Neural crest cell (in vitro differentiated cells): ENCODE measurements around the gene SPECC1. TPM values are rescaled to one million over a fixed set of nuclear protein-coding genes. Genes with fewer than 3 reads are reported as not detected.

ENCODE experiments used
- DNase-seq: peaks from one replicate; pipeline ENCODE4 v3.0.0; 2021; ENCODE audit warnings: low read depth, mixed read lengths, low spot score
- H3K27ac Mint-ChIP-seq: one replicate; pipeline ENCODE4 v1.8.0; 2021; ENCODE audit warnings: mild to moderate bottlenecking, mixed read lengths; ENCODE audit not compliant: unreplicated experiment
- H3K27me3 Mint-ChIP-seq: 2 replicates; pipeline ENCODE4 v1.8.0; 2021; ENCODE audit warnings: low read depth, mild to moderate bottlenecking, mixed read lengths
- H3K36me3 Mint-ChIP-seq: 2 replicates; pipeline ENCODE4 v1.8.0; 2021; ENCODE audit warnings: low read depth, mild to moderate bottlenecking, mixed read lengths
- H3K4me1 Mint-ChIP-seq: 2 replicates; pipeline ENCODE4 v1.8.0; 2021; ENCODE audit warnings: mixed read lengths
- H3K4me3 Mint-ChIP-seq: one replicate; pipeline ENCODE4 v1.8.0; 2021; ENCODE audit warnings: mild to moderate bottlenecking, mixed read lengths
- H3K9me3 Mint-ChIP-seq: 2 replicates; pipeline ENCODE4 v1.8.0; 2021; ENCODE audit warnings: mixed read lengths
- total RNA-seq: library from RNA; stranded (reverse); gene quantifications from 2 replicates; pipeline ENCODE4 v1.2.1, GENCODE V29; 2021
- TF ChIP-seq, protein P1 (sequence below): fragments of 200-600 bp; sonication (generic); conservative IDR thresholded peaks from 2 replicates; pipeline ENCODE4 v1.5.0; 2021; ENCODE audit warnings: antibody characterized with exemption, mild to moderate bottlenecking

The SPECC1 gene
- total RNA-seq, 1 donor from 2014 or later: 71.0 TPM

DNA sequence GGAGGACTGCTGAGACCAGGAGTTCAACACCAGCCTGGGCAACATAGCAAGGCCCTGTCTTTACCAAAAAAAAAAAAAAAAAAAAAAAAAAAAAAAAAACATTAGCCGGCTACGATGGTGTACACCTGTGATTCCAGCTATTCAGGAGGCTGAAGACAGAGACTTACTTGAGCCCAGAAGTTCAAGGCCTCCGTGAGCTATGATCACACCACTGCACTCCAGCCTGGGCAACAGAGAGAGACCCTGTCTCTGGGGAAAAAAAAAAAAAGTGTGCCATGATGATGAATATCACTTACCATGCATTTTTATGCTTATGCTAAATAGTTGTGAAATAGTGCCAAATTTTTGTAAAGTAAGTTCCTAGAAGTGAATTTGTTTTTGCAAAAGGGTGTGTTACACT lies 261.2 kb downstream of the SPECC1 start:
- Mint-ChIP-seq H3K36me3 (peaks cover 7% of the 10 kb centered on the region), H3K27ac (no peak overlapping the region), H3K9me3 (no peaks in the 10 kb centered on the region), H3K27me3 (no peaks in the 10 kb centered on the region), H3K4me1 (peaks cover 28% of the 10 kb centered on the region), H3K4me3 (no peak overlapping the region)
- no peak for DNase-seq
- TF ChIP-seq, protein P1, sequence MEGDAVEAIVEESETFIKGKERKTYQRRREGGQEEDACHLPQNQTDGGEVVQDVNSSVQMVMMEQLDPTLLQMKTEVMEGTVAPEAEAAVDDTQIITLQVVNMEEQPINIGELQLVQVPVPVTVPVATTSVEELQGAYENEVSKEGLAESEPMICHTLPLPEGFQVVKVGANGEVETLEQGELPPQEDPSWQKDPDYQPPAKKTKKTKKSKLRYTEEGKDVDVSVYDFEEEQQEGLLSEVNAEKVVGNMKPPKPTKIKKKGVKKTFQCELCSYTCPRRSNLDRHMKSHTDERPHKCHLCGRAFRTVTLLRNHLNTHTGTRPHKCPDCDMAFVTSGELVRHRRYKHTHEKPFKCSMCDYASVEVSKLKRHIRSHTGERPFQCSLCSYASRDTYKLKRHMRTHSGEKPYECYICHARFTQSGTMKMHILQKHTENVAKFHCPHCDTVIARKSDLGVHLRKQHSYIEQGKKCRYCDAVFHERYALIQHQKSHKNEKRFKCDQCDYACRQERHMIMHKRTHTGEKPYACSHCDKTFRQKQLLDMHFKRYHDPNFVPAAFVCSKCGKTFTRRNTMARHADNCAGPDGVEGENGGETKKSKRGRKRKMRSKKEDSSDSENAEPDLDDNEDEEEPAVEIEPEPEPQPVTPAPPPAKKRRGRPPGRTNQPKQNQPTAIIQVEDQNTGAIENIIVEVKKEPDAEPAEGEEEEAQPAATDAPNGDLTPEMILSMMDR: no peak

DNA sequence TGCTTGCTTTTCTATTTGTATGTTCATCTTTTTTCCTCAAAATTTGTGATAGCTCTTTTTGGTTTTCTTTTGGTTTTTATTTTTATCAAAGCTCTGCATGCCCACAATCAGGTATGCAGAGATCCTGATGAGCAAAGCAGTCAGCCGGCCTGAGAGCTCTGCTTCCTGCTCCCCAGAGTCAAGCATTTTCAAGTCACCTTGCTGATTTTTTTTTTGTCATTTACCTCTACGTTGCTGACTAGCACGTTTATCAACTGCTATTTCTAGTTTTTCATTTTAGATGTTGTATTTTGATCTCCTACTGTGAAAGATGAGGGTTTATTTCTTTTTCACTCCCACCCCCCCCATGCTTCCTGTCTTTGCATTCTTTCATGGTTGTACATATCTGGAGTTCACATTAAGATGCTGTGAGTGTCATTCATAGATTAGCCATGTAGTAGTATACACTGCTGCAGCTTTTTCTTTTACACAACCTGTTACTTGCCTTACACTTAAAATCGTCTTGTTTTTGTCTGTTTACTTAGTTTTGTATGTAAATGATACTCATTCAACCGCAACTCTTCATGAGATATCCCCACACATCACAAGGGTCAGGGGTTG lies 262.0 kb downstream of the SPECC1 start:
- no peak overlapping the region for H3K27ac Mint-ChIP-seq
- TF ChIP-seq, protein P1: no peak
- no peaks in the 10 kb centered on the region for H3K9me3 Mint-ChIP-seq
- DNase-seq: no peak
- peaks cover 7% of the 10 kb centered on the region for H3K36me3 Mint-ChIP-seq
- no peaks in the 10 kb centered on the region for H3K27me3 Mint-ChIP-seq
- peaks cover 28% of the 10 kb centered on the region for H3K4me1 Mint-ChIP-seq
- H3K4me3 Mint-ChIP-seq: no peak overlapping the region

DNA sequence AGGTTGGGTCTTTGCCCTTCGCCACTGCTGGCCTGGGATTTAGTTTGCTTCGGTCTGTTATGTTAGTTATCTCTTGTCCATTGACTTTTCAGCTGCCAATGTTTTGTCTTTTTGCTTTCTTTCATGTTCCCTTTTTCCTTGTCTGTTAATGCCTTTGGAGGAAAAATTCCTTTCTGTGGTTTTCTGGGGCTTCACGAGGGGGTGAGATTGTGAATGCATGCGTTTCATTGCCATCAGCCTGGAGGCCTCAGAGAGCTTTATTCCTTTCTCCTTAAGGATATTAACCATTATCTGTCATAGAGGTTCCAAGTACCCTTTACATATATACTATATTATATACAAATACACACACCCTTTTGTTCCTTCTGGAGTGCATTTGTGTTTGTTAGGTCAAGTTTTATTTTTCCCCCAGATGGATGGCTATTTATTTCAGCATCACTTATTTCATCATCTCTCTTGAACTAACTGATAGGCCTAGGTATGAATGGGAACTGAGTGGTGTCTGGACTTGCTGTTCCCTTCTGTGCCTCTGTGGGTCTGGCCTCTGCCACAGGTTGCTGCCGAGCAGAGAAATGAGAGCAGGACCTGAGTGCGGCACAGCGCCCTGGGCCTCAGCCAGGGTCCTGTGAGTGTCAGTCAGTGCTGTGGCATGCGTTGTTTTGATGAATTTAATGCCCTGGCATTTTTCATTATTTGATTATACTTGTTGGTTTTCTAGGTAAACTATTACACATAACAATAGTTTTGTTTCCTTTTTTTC lies 264.8 kb downstream of the SPECC1 start:
- Mint-ChIP-seq H3K4me3 (no peak overlapping the region), H3K9me3 (no peaks in the 10 kb centered on the region), H3K4me1 (peaks cover 28% of the 10 kb centered on the region), H3K27me3 (no peaks in the 10 kb centered on the region), H3K27ac (peak overlapping the region; percentile 82), H3K36me3 (peaks cover 4% of the 10 kb centered on the region)
- TF ChIP-seq, protein P1: no peak
- no peak for DNase-seq

DNA sequence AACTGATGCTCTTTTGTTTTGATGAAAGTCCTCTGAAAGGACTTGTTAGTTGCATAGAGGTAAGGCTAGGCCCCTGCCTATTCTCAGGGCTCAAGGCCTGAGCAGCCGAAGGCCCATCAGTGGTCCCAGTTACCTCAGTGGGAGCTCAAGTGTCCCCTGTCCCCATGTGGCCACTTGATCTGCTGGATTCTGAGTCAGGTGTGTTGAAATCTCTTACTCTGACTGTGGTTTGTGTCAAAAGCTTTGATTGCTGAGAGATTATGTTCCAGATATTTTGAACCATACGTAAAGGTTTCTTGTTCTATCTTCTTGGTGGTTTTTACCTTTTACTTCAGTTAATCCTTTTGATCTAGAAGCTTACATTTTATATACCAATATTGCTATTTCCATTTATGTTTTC lies 266.5 kb downstream of the SPECC1 start:
- Mint-ChIP-seq H3K27ac (peak overlapping the region; percentile 28), H3K36me3 (peaks cover 10% of the 10 kb centered on the region), H3K9me3 (no peaks in the 10 kb centered on the region), H3K4me1 (peaks cover 25% of the 10 kb centered on the region), H3K27me3 (no peaks in the 10 kb centered on the region), H3K4me3 (no peak overlapping the region)
- DNase-seq: no peak
- TF ChIP-seq, protein P1: no peak

DNA sequence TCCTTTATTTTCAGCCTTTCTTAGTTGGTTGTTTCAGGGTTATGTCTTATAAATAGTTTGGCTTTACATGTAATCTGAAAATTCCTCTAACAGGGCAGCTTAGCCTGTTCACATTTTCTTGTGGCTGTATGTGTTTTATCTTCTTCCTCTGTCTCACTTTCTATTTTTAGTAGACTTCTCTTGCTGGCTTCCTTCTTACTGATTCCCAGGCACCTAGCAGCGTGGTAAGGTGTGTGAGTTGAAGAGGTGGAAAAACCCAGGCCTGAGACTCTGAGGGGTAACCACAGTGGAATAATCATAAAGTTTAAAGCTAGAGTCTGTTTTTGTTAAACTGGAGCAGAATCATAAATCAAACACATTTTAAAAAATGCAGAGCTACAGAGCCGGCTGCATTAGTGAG lies 267.3 kb downstream of the SPECC1 start:
- no peak overlapping the region for H3K27ac Mint-ChIP-seq
- H3K36me3 Mint-ChIP-seq: peaks cover 14% of the 10 kb centered on the region
- no peak for DNase-seq
- peaks cover 18% of the 10 kb centered on the region for H3K4me1 Mint-ChIP-seq
- H3K27me3 Mint-ChIP-seq: no peaks in the 10 kb centered on the region
- H3K4me3 Mint-ChIP-seq: no peak overlapping the region
- TF ChIP-seq, protein P1: no peak
- no peaks in the 10 kb centered on the region for H3K9me3 Mint-ChIP-seq
